Embryonic facial prominence (tissue), 1 donor: ENCODE measurements around the gene PARD3B.

ENCODE experiments used
- DNase-seq: peaks from one replicate; pipeline ENCODE4 v3.0.0-alpha.2; 2016; ENCODE audit errors: extremely low spot score

The PARD3B gene

DNA sequence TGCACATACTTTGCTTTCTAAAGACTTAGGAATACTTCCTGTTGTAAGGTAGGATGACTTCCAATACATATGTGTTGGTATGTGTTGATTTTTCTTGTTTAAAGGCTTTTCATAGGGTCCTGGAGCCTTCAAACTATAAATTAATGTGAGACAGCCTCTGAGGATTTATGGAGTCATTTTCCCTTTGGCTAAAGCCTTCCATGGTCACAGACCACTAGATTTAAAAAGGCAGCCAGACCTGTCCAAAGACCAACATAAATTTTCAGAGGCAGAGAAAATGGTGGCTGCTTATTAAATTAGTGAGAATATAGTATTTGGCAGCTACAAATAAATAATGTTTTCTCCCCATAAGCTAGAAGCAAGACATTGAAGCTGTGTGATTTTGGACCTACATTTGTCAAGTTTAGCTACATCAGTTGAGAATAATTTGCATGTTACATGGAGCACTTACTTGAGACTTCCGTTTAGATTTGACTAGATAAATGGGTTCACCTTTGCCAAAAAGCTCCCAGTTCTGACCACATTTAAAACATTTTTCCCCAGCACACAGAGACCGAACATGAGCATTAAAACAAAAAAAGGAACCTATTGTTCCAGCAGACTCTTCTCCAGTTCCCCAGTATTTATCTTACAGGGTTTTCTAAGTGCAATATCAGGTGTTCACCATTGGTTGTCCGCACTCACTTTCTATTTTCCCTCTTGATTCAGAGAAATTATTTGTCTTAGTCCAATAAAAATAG is 402.9 kb downstream of the PARD3B start:
- no peak for DNase-seq

- DNase-seq = no peak
Measured at GRCh38 chr2:204948822-204949221, 403.5 kb downstream of the PARD3B start.

- DNase-seq = no peak
Measured at GRCh38 chr2:204950695-204951346, 405.5 kb downstream of the PARD3B start.

GRCh38 chr2:204958371-204958770 is 413.1 kb downstream of the PARD3B start:
- no peak for DNase-seq

GRCh38 chr2:204964414-204964813 is 419.1 kb downstream of the PARD3B start:
- no peak for DNase-seq

GRCh38 chr2:204966245-204966644 is 421.0 kb downstream of the PARD3B start:
- DNase-seq = no peak

- DNase-seq = no peak
Measured at GRCh38 chr2:204967199-204967960, 422.1 kb downstream of the PARD3B start.

DNA sequence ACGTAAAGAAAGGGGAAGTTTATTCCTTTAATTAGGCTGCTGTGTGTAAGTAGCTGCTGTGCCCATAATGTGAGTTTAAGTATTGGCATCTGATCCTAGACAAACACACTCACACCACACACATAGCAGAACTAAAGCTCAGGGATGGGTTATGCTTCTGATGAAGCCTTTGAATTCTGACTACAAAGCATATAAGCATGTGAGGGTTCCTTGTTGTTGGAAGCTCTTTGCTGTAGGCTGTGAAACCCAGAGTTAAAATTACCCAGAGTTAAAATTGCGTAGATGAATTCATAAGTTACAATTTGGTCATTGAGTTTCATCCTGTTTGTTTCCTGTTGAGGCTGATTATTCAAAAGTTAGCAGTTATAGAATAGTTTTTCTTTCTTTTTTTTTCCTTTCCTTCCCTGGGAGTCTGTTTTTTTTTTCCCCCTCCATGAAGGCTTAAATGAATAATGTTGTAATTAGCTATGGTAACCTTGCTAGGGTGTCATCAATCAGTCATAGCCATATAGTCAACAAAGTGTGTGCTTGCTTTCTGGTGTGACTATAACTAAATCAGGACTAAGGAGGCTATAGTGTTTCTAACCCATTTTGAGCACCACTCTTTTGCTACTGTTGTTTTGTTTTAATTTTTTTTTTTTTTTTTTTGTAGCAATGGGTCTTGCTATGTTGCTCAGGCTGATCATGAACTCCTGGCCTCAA is 426.1 kb downstream of the PARD3B start:
- no peak for DNase-seq

- DNase-seq = no peak
Measured at GRCh38 chr2:204972161-204972560, 426.9 kb downstream of the PARD3B start.

DNA sequence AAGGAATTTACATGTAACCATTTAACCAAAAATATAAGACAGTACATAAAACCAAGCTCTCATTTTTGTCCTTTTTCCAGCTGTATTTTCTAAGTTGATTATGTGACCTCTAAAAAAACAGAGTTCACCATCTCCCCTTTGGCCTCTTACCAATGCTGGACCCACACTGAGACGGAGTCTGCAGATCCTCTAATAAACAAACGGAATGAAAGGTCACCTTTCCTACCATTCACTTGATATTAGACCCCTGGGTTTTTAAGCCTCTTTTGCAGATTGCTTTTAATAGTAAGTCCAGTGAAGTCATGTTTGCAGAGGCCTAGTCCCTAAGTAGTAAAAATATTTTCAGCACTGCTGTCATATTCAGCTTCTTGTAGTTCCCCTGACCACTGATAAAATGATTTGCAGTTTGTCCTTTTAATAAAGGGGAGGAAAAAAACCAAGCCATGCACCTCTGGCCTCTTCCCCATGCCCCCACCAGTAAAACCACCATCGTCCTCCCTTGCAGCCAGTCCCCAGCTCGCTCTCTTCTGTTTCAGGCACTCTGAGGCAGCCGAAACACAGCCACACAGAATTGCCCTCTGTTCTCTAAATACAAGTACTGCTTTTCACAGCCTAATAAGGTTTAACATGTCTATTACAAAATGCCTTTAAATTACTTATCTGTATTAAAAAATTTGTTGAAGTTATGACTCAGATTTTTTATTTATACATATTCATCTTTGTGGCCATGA is 427.5 kb downstream of the PARD3B start:
- DNase-seq = no peak

DNA sequence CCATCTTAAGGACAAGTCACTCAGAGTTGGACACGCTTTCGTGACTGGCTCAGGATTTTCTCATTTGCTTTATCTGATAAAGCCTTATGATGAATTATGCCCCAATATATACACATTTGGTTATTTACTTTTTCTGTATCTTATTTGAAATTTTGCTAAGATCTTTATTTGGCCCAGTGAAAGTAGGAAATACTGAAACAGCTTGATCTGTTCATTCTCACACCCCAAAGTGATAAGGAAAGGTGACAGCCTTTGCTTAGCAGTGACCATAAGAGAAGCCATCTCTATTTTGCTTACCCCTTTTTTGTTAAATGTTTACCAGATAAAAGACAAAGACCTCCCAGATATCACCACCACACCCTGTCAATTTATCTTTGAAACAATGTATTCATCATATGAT is 428.3 kb downstream of the PARD3B start:
- DNase-seq = no peak

DNA sequence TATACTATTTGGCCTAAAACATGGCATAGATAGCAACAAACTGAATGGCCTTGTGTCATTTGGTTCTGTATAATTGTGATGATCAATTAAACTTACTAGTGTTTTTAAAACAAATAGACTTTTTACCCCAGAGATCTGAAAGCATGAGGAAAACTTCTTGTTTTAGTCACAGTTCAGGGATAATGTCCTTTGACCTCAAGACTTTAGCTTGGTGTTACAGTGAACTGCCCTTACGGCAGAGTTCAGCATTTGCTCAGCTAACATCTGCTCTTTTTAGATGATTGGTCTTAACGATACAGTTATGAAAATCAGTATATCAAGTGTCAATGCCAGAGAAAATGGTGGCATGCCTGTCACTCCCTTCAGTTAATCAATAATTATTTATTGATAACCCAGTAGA is 429.2 kb downstream of the PARD3B start:
- DNase-seq = no peak

GRCh38 chr2:204977914-204978313 is 432.6 kb downstream of the PARD3B start:
- no peak for DNase-seq

GRCh38 chr2:204982303-204982702 is 437.0 kb downstream of the PARD3B start:
- no peak for DNase-seq

GRCh38 chr2:204984518-204984917 is 439.2 kb downstream of the PARD3B start:
- no peak for DNase-seq

GRCh38 chr2:204986641-204987040 is 441.4 kb downstream of the PARD3B start:
- no peak for DNase-seq

DNA sequence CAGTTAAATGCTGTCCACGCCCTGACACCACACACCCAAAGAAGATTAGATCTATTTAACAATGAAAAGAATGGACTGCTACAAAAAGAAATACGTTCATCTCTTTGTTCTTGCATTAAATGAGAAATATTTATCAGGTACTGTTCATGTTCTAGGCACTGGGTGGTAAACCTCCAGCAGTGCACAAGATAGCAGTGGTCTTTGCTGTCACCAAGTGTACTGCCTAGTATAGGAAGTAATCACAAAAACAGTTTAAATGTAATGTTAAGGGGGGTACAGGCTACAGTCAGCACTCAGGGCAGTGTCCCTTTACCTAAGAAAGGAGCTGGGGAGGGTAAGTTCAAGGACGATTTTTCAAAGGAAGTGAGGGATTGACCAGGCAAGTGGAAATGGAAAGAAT is 443.6 kb downstream of the PARD3B start:
- no peak for DNase-seq

- no peak for DNase-seq
Measured at GRCh38 chr2:204989877-204990276, 444.6 kb downstream of the PARD3B start.

DNA sequence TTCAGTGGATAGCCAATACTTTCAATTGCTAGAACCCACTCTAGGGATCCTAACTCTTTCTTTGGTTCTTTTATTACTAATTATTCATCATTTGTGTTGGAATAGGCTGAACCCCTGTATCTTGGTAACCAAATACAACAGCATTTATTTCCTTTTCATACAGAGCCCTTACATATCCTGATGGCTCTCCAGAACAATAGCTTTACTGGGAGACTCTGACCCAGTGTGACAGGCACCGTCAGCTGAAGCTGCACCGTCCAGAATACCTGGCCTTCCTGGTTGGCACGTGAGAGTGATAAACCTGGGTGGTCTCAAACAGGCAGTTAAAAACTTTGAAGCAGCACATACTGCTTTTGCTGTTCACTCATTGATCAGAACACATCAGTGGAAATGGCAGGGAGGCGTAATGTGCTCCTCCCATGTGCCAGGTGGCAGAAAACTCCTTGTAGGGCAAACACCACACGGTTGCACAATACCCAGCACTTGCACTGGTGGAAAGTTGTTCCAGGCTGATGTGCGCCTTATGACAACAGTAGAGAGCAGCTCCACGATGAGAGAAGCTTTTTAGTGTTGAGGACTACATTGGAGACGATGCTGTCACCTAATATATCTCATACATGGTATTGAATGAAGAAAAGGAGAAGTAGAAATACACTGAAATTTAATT is 456.2 kb downstream of the PARD3B start:
- no peak for DNase-seq

DNA sequence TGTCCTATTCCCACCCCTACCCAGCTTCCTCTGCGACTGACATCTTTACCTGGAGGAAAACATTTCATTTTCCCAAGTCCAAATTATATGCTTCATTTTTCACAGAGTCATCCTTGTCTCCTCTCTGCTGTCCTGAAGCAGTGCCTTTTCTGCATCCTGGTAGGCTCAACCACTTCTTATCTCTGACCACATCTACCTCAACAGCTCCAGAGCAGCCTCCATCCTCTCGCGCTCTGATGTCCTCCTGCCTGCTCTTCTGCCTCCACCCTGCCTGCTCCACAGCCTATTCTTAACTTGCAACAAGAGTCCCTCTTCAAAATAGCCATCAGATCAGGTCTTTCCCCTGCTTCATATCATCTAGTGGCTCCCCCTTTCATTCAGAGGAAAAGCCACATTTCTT is 457.1 kb downstream of the PARD3B start:
- DNase-seq = no peak

- no peak for DNase-seq
Measured at GRCh38 chr2:205003288-205003687, 458.0 kb downstream of the PARD3B start.
